SK-N-SH treated with all-trans-retinoic acid at 6 μM for 48 hours (cell line): Measurements from ENCODE around the gene SCPEP1.
"Not testable (repeated sequence)": the region's sequence is repeated elsewhere in the genome, so short reads cannot be mapped to it uniquely, and the experiment has no call there.

Source experiments
- ATAC-seq: fragments of 200-7000 bp; cut with Tn5 transposase; 3 replicates; pipeline ENCODE4 v1.9.1; 2020; ENCODE audit warnings: mild to moderate bottlenecking, moderate library complexity
- ARNTL ChIP-seq: fragments of 450-650 bp; formaldehyde crosslinking; IDR thresholded peaks from 2 replicates; pipeline ENCODE4 v1.5.0; 2020; ENCODE audit warnings: low read depth, mild to moderate bottlenecking, moderate library complexity, borderline replicate concordance
- BACH2 ChIP-seq: fragments of 250-450 bp; sonication (Bioruptor Pico); IDR thresholded peaks from 2 replicates; pipeline ENCODE4 v1.9.0; 2021; ENCODE audit warnings: mild to moderate bottlenecking, borderline replicate concordance
- CSDC2 ChIP-seq: fragments of 250-450 bp; sonication (Bioruptor Pico); IDR thresholded peaks from 2 replicates; pipeline ENCODE4 v1.5.0; 2020; ENCODE audit warnings: mild to moderate bottlenecking, moderate library complexity
- ESRRG ChIP-seq: fragments of 250-450 bp; sonication (Bioruptor Pico); IDR thresholded peaks from 2 replicates; pipeline ENCODE4 v1.6.1; 2021; ENCODE audit warnings: mild to moderate bottlenecking
- GLIS3 ChIP-seq: fragments of 250-450 bp; sonication (Bioruptor Pico); IDR thresholded peaks from 2 replicates; pipeline ENCODE4 v1.5.0; 2020; ENCODE audit warnings: mild to moderate bottlenecking, moderate library complexity
- ISL1 ChIP-seq: fragments of 250-450 bp; sonication (Bioruptor Pico); IDR thresholded peaks from 2 replicates; pipeline ENCODE4 v2.1.2; 2022; ENCODE audit warnings: mild to moderate bottlenecking, moderate library complexity
- OSR1 ChIP-seq: fragments of 250-450 bp; sonication (Bioruptor Pico); IDR thresholded peaks from 2 replicates; pipeline ENCODE4 v1.8.0; 2022; ENCODE audit warnings: moderate library complexity, mild to moderate bottlenecking, inconsistent platforms
- PPARA ChIP-seq: fragments of 250-450 bp; sonication (Bioruptor Pico); IDR thresholded peaks from 2 replicates; pipeline ENCODE4 v1.5.0; 2020; ENCODE audit warnings: mild to moderate bottlenecking, borderline replicate concordance
- SNAI2 ChIP-seq: fragments of 250-450 bp; sonication (Bioruptor Pico); IDR thresholded peaks from 2 replicates; pipeline ENCODE4 v1.5.0; 2020; ENCODE audit warnings: mild to moderate bottlenecking, moderate library complexity
- TCF4 ChIP-seq: fragments of 250-450 bp; sonication (Bioruptor Pico); IDR thresholded peaks from 2 replicates; pipeline ENCODE4 v1.8.0; 2021; ENCODE audit warnings: mild to moderate bottlenecking, moderate library complexity, borderline replicate concordance
- TOX ChIP-seq: fragments of 250-450 bp; sonication (Bioruptor Pico); IDR thresholded peaks from 2 replicates; pipeline ENCODE4 v1.8.0; 2021; ENCODE audit warnings: mild to moderate bottlenecking, moderate library complexity, borderline replicate concordance
- ZC3H10 ChIP-seq: fragments of 250-450 bp; sonication (Bioruptor Pico); IDR thresholded peaks from 2 replicates; pipeline ENCODE4 v1.5.1; 2021; ENCODE audit warnings: mild to moderate bottlenecking, moderate library complexity
- ZFP3 ChIP-seq: fragments of 250-450 bp; sonication (Bioruptor Pico); IDR thresholded peaks from 2 replicates; pipeline ENCODE4 v1.5.0; 2020; ENCODE audit warnings: mild to moderate bottlenecking, moderate library complexity
- ZFP30 ChIP-seq: fragments of 450-650 bp; formaldehyde crosslinking; IDR thresholded peaks from 2 replicates; pipeline ENCODE4 v1.5.0; 2022; ENCODE audit warnings: mild to moderate bottlenecking, moderate library complexity
- ZNF565 ChIP-seq: fragments of 450-650 bp; formaldehyde crosslinking; conservative IDR thresholded peaks from 2 replicates; pipeline ENCODE4 v1.5.0; 2020; ENCODE audit warnings: low read depth, mild to moderate bottlenecking, moderate library complexity
- ZNF70 ChIP-seq: fragments of 450-650 bp; formaldehyde crosslinking; IDR thresholded peaks from 2 replicates; pipeline ENCODE4 v1.5.0; 2020; ENCODE audit warnings: mild to moderate bottlenecking, moderate library complexity
- ZNF8 ChIP-seq: fragments of 450-650 bp; formaldehyde crosslinking; IDR thresholded peaks from 2 replicates; pipeline ENCODE4 v1.5.0; 2020; ENCODE audit warnings: mild to moderate bottlenecking, moderate library complexity
- TF ChIP-seq, protein P1 (sequence below): fragments of 250-450 bp; sonication (Bioruptor Pico); IDR thresholded peaks from 2 replicates; pipeline ENCODE4 v1.5.1; 2020; ENCODE audit warnings: low read depth, mild to moderate bottlenecking, moderate library complexity
- TF ChIP-seq, protein P2 (sequence below): fragments of 250-450 bp; sonication (Bioruptor Pico); IDR thresholded peaks from 2 replicates; pipeline ENCODE4 v1.5.0; 2020; ENCODE audit warnings: mild to moderate bottlenecking, moderate library complexity
- TF ChIP-seq, protein P3 (sequence below): fragments of 250-450 bp; sonication (Bioruptor Pico); IDR thresholded peaks from 2 replicates; pipeline ENCODE4 v1.8.0; 2021; ENCODE audit warnings: low read depth, mild to moderate bottlenecking, moderate library complexity, borderline replicate concordance
- TF ChIP-seq, protein P4 (sequence below): fragments of 250-450 bp; sonication (Bioruptor Pico); IDR thresholded peaks from 2 replicates; pipeline ENCODE4 v1.5.1; 2021; ENCODE audit warnings: mild to moderate bottlenecking, moderate library complexity

Gene SCPEP1

DNA sequence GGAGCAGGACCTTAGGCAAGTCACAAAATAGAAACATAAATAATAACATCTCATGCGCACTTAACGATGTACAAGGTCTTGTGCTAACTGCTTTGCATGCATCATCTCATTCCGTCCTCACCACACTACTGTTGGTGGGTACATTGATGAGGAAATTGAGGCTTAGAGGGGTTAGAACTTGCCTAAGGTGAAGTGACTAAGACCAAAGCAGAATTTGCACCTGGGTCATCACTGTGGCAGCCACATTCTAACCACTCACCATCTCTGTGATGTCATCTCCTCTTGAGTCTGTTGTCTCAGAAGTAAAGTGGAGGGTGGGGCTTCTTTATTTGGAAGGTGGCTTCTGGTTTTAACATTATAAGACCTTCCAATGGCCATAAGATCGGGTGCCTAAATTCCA is 43.7 kb upstream of the SCPEP1 start:
- no peak for ATAC-seq
- TF ChIP-seq PPARA (no peak), OSR1 (CRISPR knock-in tag) (no peak), TOX (CRISPR knock-in tag) (no peak), ZFP30 (CRISPR knock-in tag) (no peak), TCF4 (no peak), BACH2 (CRISPR knock-in tag) (no peak), ZNF70 (no peak), ISL1 (CRISPR knock-in tag) (no peak), ZNF565 (CRISPR knock-in tag) (no peak), ESRRG (no peak), GLIS3 (CRISPR knock-in tag) (no peak), CSDC2 (no peak), SNAI2 (CRISPR knock-in tag) (no peak), ZFP3 (no peak)
- TF ChIP-seq, protein P1, sequence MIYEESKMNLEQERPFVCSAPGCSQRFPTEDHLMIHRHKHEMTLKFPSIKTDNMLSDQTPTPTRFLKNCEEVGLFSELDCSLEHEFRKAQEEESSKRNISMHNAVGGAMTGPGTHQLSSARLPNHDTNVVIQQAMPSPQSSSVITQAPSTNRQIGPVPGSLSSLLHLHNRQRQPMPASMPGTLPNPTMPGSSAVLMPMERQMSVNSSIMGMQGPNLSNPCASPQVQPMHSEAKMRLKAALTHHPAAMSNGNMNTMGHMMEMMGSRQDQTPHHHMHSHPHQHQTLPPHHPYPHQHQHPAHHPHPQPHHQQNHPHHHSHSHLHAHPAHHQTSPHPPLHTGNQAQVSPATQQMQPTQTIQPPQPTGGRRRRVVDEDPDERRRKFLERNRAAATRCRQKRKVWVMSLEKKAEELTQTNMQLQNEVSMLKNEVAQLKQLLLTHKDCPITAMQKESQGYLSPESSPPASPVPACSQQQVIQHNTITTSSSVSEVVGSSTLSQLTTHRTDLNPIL (CRISPR knock-in tag) = no peak
- TF ChIP-seq, protein P2, sequence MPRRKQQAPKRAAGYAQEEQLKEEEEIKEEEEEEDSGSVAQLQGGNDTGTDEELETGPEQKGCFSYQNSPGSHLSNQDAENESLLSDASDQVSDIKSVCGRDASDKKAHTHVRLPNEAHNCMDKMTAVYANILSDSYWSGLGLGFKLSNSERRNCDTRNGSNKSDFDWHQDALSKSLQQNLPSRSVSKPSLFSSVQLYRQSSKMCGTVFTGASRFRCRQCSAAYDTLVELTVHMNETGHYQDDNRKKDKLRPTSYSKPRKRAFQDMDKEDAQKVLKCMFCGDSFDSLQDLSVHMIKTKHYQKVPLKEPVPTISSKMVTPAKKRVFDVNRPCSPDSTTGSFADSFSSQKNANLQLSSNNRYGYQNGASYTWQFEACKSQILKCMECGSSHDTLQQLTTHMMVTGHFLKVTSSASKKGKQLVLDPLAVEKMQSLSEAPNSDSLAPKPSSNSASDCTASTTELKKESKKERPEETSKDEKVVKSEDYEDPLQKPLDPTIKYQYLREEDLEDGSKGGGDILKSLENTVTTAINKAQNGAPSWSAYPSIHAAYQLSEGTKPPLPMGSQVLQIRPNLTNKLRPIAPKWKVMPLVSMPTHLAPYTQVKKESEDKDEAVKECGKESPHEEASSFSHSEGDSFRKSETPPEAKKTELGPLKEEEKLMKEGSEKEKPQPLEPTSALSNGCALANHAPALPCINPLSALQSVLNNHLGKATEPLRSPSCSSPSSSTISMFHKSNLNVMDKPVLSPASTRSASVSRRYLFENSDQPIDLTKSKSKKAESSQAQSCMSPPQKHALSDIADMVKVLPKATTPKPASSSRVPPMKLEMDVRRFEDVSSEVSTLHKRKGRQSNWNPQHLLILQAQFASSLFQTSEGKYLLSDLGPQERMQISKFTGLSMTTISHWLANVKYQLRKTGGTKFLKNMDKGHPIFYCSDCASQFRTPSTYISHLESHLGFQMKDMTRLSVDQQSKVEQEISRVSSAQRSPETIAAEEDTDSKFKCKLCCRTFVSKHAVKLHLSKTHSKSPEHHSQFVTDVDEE (CRISPR knock-in tag) = no peak
- TF ChIP-seq, protein P3, sequence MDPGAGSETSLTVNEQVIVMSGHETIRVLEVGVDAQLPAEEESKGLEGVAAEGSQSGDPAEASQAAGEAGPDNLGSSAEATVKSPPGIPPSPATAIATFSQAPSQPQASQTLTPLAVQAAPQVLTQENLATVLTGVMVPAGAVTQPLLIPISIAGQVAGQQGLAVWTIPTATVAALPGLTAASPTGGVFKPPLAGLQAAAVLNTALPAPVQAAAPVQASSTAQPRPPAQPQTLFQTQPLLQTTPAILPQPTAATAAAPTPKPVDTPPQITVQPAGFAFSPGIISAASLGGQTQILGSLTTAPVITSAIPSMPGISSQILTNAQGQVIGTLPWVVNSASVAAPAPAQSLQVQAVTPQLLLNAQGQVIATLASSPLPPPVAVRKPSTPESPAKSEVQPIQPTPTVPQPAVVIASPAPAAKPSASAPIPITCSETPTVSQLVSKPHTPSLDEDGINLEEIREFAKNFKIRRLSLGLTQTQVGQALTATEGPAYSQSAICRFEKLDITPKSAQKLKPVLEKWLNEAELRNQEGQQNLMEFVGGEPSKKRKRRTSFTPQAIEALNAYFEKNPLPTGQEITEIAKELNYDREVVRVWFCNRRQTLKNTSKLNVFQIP (CRISPR knock-in tag) = no peak
- TF ChIP-seq, protein P4, sequence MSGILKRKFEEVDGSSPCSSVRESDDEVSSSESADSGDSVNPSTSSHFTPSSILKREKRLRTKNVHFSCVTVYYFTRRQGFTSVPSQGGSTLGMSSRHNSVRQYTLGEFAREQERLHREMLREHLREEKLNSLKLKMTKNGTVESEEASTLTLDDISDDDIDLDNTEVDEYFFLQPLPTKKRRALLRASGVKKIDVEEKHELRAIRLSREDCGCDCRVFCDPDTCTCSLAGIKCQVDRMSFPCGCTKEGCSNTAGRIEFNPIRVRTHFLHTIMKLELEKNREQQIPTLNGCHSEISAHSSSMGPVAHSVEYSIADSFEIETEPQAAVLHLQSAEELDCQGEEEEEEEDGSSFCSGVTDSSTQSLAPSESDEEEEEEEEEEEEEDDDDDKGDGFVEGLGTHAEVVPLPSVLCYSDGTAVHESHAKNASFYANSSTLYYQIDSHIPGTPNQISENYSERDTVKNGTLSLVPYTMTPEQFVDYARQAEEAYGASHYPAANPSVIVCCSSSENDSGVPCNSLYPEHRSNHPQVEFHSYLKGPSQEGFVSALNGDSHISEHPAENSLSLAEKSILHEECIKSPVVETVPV = no peak

DNA sequence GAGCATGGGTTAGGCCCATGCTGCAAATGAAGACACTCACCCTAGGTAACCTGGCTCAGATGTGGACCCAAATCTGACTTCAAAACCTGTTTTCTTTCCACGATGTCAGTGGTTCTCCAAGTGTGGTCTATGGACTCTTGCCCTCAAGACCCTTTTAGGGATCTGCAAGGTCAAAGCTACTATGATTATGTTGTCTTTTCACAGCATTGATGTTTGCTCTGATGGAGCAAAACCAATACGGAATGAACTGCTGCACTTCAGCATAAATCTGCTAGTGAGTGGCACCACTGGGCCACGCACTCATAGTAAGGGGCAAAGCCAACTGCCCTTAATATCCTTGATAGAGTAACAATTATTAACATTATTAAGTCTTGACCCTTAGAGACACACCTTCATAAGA is 42.5 kb upstream of the SCPEP1 start:
- no peak for ATAC-seq
- TF ChIP-seq ARNTL (CRISPR knock-in tag) (no peak), ISL1 (CRISPR knock-in tag) (no peak)

DNA sequence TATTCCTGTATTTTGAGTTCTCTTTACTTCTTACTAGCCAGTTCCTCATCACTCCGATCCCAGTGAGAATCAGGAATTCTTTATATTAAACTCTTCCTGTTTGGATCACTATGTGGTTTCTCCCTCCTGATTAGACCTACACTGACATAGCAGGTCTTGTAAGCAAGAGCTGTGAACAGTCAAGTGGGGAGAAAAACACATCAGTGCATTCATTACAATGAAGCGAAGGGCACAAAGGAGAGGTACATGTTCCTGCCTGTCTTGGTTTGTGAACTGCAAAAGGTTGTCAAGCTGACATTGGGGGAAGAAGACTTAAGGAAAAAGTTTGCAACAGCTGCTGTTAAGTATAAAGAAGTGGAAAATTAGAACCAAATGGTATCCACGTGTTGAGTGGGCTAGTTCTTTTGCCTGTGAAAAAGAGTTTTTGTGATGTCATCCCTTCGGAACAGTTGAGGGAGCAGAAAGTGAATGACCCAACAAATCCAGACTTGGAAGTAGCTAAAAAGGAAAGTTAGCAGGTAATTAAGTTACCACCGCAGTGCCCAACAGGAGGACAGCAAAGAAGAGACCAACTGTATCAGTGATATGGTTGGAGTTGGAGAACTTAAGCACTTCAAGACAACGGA is 41.1 kb upstream of the SCPEP1 start:
- no peak for TF ChIP-seq ZC3H10 (CRISPR knock-in tag)
- no peak for TF ChIP-seq ZNF8 (CRISPR knock-in tag)
- ATAC-seq = no peak

DNA sequence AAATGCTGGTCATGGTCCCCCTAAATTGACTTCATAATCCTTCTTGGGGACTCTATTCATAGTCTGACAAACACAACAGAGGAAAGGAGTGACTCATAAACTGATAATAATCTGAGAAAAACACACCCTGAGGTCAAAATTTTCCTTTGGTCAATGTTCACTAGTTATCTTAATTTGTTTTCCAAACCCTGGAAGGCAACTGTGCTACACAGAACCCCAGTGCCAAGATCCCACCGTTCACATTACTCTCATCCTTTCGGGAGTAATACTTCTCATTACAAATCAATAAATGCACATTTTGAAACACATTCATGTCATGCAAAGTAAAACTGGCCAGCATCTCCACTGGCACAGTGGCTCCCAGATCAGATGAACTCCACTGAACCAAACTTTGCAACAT is 40.2 kb upstream of the SCPEP1 start:
- no peak for ATAC-seq
- TF ChIP-seq ARNTL (CRISPR knock-in tag) = no peak
- TF ChIP-seq, protein P2 (CRISPR knock-in tag) = no peak

DNA sequence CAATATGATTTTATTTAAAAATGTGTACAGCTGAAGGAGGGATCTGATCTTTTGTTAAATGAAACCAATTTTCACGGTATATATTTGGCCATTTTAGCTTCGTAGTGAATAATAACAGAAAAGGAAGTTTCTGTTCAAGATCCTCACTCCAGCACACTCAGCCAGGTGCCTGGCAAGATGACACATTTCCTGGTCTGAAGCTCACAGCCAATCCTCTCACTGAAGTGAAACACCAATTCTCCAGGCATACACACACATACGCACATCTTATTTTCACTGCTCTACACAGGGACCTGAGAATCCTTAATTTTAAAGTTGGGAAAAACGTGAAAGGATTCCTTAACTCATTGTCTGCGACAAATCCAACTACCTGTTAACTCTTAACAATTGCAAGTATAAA is 39.7 kb upstream of the SCPEP1 start:
- ATAC-seq = not testable (repeated sequence)
